Esophagus squamous epithelium (tissue), 4 donors: ENCODE measurements around the gene ADAMTSL2.

Experiments
- POLR2A ChIP-seq, 4 donors: fragments of 450-650 bp; IDR thresholded peaks; one replicate each; pipeline ENCODE4 v1.6.1; 2017; ENCODE audit warnings: antibody characterized with exemption in 4 of 4, mild to moderate bottlenecking in 4 of 4, moderate library complexity in 3 of 4
- TF ChIP-seq, protein P1 (sequence below), 6 experiments: fragments of 450-650 bp in 4 of 6; fragments of 200-600 bp in 2 of 6; sonication (generic) in 2 of 6; IDR thresholded peaks; one replicate each; pipeline ENCODE4 v1.5.1; 2016 to 2019; ENCODE audit warnings: antibody characterized with exemption in 6 of 6, mild to moderate bottlenecking in 4 of 6, moderate library complexity in 4 of 6

- no peak for TF ChIP-seq POLR2A (IDR thresholded peaks at IDR 0.05)
- TF ChIP-seq, protein P1, sequence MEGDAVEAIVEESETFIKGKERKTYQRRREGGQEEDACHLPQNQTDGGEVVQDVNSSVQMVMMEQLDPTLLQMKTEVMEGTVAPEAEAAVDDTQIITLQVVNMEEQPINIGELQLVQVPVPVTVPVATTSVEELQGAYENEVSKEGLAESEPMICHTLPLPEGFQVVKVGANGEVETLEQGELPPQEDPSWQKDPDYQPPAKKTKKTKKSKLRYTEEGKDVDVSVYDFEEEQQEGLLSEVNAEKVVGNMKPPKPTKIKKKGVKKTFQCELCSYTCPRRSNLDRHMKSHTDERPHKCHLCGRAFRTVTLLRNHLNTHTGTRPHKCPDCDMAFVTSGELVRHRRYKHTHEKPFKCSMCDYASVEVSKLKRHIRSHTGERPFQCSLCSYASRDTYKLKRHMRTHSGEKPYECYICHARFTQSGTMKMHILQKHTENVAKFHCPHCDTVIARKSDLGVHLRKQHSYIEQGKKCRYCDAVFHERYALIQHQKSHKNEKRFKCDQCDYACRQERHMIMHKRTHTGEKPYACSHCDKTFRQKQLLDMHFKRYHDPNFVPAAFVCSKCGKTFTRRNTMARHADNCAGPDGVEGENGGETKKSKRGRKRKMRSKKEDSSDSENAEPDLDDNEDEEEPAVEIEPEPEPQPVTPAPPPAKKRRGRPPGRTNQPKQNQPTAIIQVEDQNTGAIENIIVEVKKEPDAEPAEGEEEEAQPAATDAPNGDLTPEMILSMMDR (IDR thresholded peaks at IDR 0.05): no peak
Measured at GRCh38 chr9:133583111-133583510, 48.6 kb downstream of the ADAMTSL2 start.
